ENCODE data around the gene IFNLR1.

- TF ChIP-seq EZH2 (IDR thresholded peaks at IDR 0.05; ENCODE audit: borderline replicate concordance) (no peak), CTCF (IDR thresholded peaks at IDR 0.05; ENCODE audit: poor library complexity) (no peak)
Observed at GRCh38 chr1:24224761-24225160, 37.7 kb upstream of the IFNLR1 start.
